GM18519 (cell line): ENCODE measurements around the gene HSP90AB1.
A peak's percentile ranks its signal among the peaks of the same experiment; 100 is the strongest.

Source experiments
- ATAC-seq: cut with Tn5 transposase; IDR thresholded peaks from one replicate; pipeline ENCODE4 v1.9.1; 2021; ENCODE audit warnings: mild to moderate bottlenecking, moderate library complexity; ENCODE audit not compliant: unreplicated experiment, low FRiP score

The HSP90AB1 gene

GRCh38 chr6:44246663-44247337 lies at the start of gene HSP90AB1:
HSP90AB1 (plus strand) TSS chr6:44247101; CDS start chr6:44248630, 1,529 bp downstream.
- ATAC-seq, result peak; percentile 55

GRCh38 chr6:44198684-44199083 lies 48.2 kb upstream of the HSP90AB1 start:
- ATAC-seq, result no peak

- ATAC-seq, result no peak
These were observed 47.0 kb upstream of the HSP90AB1 start for GRCh38 chr6:44199883-44200282.

GRCh38 chr6:44201200-44201599 lies 45.7 kb upstream of the HSP90AB1 start:
- no peak for ATAC-seq

- ATAC-seq, result no peak
These were observed 45.1 kb upstream of the HSP90AB1 start for GRCh38 chr6:44201638-44202303.

GRCh38 chr6:44202332-44202971 lies 44.4 kb upstream of the HSP90AB1 start:
- no peak for ATAC-seq

GRCh38 chr6:44202972-44203750 lies 43.7 kb upstream of the HSP90AB1 start:
- ATAC-seq, result no peak

GRCh38 chr6:44203955-44204354 lies 42.9 kb upstream of the HSP90AB1 start:
- ATAC-seq, result no peak

GRCh38 chr6:44207966-44208365 lies 38.9 kb upstream of the HSP90AB1 start:
- ATAC-seq, result no peak

GRCh38 chr6:44211284-44211683 lies 35.6 kb upstream of the HSP90AB1 start:
- no peak for ATAC-seq

- ATAC-seq, result no peak
These were observed 32.6 kb upstream of the HSP90AB1 start for GRCh38 chr6:44214307-44214706.

- no peak for ATAC-seq
These were observed 30.1 kb upstream of the HSP90AB1 start, which contains the start of gene MYMX for GRCh38 chr6:44216677-44217331. MYMX (plus strand) TSS chr6:44216926; CDS start chr6:44217472, 546 bp downstream.

- no peak for ATAC-seq
These were observed 29.4 kb upstream of the HSP90AB1 start for GRCh38 chr6:44217332-44218143.

- no peak for ATAC-seq
These were observed 27.7 kb upstream of the HSP90AB1 start for GRCh38 chr6:44219053-44219814.

GRCh38 chr6:44219815-44220784 lies 26.8 kb upstream of the HSP90AB1 start:
- no peak for ATAC-seq

- no peak for ATAC-seq
These were observed 26.0 kb upstream of the HSP90AB1 start for GRCh38 chr6:44220913-44221290.

- ATAC-seq, result no peak
These were observed 25.5 kb upstream of the HSP90AB1 start for GRCh38 chr6:44221291-44221960.
